SK-N-SH treated with all-trans-retinoic acid at 6 μM for 48 hours (cell line): ENCODE measurements around the gene DRAXIN.

Experiments
- OSR1 ChIP-seq: fragments of 250-450 bp; sonication (Bioruptor Pico); IDR thresholded peaks from 2 replicates; pipeline ENCODE4 v1.8.0; 2022; ENCODE audit warnings: moderate library complexity, mild to moderate bottlenecking, inconsistent platforms
- SNAI2 ChIP-seq: fragments of 250-450 bp; sonication (Bioruptor Pico); IDR thresholded peaks from 2 replicates; pipeline ENCODE4 v1.5.0; 2020; ENCODE audit warnings: mild to moderate bottlenecking, moderate library complexity
- ZC3H10 ChIP-seq: fragments of 250-450 bp; sonication (Bioruptor Pico); IDR thresholded peaks from 2 replicates; pipeline ENCODE4 v1.5.1; 2021; ENCODE audit warnings: mild to moderate bottlenecking, moderate library complexity
- ZFP30 ChIP-seq: fragments of 450-650 bp; formaldehyde crosslinking; IDR thresholded peaks from 2 replicates; pipeline ENCODE4 v1.5.0; 2022; ENCODE audit warnings: mild to moderate bottlenecking, moderate library complexity

GRCh38 chr1:11707621-11708276, 16.2 kb downstream of the DRAXIN start:
- TF ChIP-seq SNAI2: no peak
- TF ChIP-seq ZFP30: no peak
- no peak for TF ChIP-seq OSR1
- no peak for TF ChIP-seq ZC3H10 (CRISPR knock-in tag)
